ENCODE measurements around the gene DOP1B.
"Not testable (repeated sequence)": the region's sequence is repeated elsewhere in the genome, so short reads cannot be mapped to it uniquely, and the experiment has no call there.

Gene DOP1B

DNA sequence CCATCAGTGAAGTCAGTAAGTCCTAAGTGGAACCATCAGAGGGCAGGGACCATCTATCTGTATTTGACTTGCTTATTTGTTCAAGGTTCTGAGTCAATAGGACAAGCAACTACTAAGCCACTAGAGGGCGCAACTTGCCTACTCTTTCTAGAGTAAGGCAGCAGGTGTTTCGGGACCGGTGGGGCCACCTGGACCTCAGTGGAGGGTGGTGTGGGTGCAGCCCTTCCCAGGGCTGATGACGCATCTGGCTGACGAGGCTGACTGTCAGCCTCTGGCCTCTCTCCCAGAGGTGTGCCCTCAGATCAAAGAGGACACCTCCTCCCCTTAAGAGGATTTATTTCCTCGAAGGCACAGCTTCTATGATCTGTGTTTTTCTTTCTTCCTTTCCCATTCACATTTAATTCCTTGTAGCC, 15.1 kb upstream of the DOP1B start:
- DNase-seq = peak; percentile 85

- DNase-seq = not testable (repeated sequence)
These were observed 12.4 kb upstream of the DOP1B start for GRCh38 chr21:36144233-36144632.

GRCh38 chr21:36145259-36145658, 11.4 kb upstream of the DOP1B start:
- no peak for DNase-seq

DNA sequence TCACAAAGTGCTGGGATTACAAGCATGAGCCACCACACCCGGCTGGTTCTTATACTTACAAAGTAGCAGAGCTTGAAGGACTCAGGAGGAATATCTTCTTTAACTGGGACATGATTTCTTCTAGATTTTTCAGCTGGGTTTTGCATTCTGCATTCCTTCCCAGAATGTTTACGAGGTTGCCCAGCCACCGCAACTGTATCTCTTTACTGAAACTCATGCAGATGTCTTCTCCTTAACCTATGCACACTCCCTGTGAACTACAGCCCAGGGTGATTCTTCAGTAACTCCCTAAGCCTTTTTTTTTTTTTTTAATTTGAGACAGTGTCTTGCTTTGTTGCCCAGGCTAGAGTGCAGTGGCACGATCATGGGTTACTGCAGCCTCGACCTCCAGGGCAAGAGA, 8.7 kb upstream of the DOP1B start:
- no peak for DNase-seq

GRCh38 chr21:36148886-36149285, 7.7 kb upstream of the DOP1B start:
- no peak for DNase-seq

DNA sequence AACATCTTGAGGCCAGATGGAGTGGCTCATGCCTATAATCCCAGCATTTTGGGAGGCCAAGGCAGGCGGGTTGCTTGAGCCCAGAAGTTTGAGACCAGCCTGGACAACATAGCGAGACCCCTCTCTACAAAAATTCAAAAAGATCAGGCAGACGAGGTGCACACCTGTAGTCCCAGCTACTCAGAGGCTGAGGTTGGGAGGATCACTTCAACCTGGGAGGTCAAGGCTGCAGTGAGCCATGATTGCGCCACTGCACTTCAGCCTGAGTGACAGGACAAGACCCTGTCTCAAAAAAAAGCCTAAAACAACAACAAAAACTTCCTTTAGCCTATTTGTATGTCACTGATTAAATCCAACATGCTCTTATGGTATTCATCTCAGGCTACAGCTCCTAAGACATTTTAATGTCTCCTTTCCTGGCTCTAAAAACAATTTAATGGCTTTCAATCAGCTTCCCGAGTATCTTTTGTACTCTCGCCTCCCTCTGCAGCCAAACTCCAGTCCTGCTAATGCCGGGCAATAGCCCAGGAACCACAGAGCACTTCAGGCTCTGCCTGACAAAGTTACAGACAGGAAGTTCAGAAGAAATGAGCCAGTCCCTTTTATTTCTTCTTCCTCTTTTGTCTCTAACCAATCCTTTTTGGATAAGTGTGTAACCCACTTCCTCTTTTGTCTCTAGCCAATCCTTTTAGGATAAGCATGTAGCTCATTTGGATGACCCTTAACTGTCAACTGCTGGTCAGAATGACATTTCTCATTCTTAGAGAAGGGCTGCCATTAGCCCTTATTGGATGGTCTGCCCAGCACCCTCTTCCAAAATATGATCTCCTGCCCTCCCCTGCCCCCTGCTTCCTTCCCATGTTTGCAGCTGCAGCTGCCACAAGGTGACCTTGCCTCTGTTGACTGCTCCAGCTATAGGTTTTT, 6.6 kb upstream of the DOP1B start:
- DNase-seq = no peak

GRCh38 chr21:36155603-36156338, 853 bp upstream of the DOP1B start:
- no peak for DNase-seq

DNA sequence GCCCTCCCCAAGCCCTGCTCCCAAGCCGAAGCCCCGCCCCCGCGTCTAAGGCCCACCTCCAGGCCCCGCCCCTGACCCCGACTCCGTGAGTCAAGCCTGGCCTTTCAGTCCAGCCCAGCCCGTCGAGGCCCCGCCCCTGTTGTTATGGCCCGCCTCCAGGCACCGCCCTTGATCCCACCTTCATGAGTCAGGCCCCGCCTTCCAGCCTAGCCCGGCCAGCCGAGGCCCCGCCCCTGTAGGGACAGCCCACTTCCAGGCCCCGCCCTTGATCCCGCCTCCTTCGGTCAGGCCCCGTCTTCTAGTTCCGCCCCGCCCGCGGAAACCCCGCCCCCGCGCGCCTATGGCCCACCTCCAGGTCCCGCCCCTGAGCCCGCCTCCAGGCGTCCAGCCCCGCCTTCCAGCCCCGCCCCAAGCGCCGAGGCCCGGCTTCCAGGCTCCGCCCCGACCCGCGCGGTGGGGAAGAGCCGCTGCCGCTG, 247 bp upstream of the DOP1B start:
- DNase-seq = peak; percentile 94

DNA sequence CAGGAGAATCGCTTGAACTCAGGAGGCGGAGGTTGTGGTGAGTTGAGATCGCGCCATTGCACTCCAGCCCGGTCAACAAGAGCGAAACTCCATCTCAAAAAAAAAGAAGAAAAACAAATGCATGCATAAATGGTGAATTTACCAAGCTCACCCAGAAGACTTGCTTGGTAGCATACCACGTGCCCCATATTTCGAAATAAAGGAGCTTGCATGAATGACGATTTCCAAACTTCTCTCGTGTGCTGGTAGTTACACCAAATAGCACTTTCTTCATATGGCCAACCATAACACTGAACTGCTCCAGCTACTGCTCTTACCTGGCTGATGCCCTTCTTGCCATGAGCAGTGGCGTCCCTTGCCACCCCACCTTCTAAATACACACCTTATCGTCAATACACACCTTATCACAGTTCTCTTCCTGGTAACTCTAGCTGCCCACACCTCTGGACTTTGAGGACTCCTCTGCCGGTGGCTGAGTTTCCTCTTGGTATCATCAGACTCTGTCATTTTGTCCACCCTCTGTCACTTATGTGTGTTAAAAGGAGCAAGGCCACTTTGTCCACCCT, 2.8 kb downstream of the DOP1B start:
- DNase-seq = no peak

DNA sequence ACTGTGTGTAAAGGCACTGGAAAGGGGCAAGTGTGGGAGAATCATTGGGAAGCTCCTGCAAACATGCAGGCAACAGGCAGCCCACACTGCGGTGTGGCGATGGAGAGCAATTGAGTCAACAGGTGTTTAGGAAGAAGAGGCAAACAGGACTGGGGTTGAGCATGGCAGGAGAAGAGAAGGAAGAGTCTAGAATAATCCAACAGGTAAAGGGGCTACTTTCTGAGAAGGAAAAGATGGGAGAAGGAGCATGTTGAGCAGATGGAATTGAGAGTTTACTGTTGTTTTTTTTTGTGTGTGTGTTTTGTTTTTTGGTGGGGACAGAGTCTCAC, 4.2 kb downstream of the DOP1B start:
- no peak for DNase-seq

- no peak for DNase-seq
These were observed 6.0 kb downstream of the DOP1B start for GRCh38 chr21:36162631-36163030.

DNA sequence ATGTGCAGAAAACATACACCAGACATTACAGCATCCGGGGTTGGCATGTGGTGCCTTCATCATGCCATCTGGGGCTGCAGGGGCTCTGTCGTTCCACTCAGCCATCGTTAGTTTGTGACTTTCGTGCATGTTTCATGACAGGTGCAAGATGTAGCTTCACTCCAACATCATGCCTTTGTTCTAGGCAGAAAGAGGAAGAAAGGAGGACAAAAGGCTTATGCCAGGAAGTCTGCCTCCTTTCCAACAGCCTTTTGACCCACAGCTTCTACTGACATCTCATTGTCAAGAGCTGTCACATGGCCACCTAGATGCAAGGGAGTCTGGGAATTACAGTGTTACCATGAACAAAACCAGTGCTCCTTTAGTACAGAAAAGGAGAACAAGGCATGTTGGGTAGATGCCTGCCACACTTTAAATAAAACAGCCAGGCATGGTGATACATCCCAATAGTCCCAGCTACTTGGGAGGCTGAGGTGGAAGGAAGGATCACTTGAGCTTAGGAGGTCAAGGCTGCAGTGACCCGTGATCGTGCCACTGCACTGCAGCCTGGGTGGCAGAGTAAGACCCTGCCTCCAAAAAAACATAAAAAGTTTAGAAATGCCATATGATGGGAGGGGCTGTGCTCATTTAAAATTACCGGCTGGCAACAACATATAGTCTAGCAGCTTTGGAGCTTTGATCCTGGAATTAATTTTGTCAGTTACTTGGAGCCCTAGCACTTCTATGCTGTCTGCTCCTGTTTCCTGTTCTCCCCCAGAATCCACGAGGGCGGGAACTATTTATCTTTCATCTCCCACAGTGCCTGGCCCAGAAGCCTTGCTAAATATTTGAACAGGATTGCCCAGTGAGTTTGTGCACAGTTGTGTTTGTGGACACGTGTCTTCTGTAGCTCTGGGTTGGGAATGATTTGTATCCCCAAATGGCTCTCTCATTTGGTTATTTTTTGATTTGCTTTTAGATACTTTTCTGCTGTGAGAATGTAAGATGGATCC, 7.4 kb downstream of the DOP1B start:
- no peak for DNase-seq

DNA sequence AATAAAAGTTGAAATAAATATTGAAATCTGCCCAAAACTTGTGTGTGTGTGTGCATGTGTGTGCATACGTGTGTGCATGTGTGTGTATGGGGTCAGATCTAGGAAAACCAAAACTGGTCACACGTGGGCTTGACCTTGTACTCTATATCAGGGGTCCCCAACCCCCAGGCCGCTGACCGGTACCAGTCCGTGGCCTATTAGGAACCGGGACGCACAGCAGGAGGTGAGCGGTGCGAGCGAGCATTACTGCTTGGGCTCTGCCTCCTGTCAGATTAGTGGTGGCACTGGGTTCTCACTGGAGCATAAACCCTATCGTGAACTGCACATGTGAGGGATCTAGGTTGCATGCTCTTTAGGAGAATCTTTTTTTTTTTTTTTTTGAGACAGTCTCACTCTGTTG, 8.7 kb downstream of the DOP1B start:
- no peak for DNase-seq

DNA sequence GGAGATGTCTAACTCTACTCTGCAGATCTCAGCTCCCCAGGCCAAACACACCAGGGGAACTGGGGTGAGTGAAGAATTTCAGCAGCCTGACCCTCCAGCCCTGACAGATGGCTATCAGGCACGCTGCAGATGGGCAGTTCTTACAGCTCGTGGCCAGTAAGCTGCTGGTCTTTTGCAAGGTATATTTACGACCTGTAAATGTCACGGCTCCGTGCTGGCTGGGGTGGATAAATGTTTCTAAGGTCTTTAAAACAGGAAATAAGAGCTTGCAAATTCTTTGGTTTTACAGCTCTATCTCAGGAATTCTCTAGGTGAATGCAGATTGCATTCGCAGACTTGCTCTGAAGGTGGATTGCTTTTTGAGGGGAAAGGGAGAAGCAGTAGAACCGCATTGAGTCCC, 10.1 kb downstream of the DOP1B start:
- DNase-seq = no peak

GRCh38 chr21:36167541-36167940, 10.9 kb downstream of the DOP1B start:
- DNase-seq = no peak

- no peak for DNase-seq
These were observed 13.0 kb downstream of the DOP1B start for GRCh38 chr21:36169470-36170128.

GRCh38 chr21:36170823-36171222, 14.2 kb downstream of the DOP1B start:
- DNase-seq = no peak

DNA sequence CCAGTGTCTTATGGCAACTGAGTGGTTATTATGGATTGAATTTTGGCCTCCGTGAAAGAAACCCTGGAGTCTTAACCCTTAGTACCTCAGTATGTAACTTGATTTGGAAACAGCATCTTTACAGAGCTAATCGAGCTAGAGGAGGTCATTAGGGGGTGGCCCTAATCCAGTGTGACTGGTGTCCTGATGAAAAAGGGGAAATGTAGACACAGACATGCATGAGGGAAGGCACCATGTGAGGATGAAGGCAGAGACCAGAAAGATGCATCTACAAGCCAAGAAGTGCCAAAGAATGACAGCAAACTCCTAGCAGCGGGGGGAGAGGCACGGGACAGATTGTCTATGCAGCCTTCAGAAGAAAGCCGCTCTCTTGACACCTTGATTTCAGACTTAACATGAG, 14.7 kb downstream of the DOP1B start:
- no peak for DNase-seq

DNA sequence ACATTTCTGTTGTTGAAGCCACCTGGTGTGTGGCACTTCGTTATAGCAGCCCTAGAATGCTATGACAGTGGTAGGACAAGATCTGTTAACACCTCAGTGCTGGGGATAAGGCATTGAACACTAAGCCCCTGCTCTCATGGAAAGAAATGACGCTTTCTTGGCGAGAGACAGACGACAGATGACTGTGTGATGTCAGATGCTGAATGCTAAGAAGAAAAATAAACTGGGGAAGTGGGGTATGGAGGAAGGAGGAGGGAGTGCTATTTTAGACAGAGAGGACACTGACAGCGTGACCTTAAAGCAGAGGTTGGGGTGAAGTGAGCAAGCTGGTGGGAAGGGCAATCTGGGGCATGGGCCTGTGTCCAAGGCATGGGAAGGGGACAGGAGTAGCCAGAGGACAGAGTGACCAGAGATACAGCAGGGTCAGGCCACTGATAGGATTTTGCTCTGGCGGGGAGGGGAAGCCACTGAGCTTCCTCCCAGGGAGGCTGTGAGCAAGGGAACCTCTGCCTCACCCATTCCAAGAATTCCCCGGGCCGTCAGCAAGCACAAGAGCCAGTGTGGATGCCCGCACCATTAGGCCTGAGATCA, 15.2 kb downstream of the DOP1B start:
- no peak for DNase-seq

- no peak for DNase-seq
These were observed 18.2 kb downstream of the DOP1B start for GRCh38 chr21:36174780-36175179.

- DNase-seq = no peak
These were observed 19.3 kb downstream of the DOP1B start for GRCh38 chr21:36175771-36176565.
